HL-60/S4 treated with retinoic acid at 250 ng/mL for 4 days and 3 days (cell line): Measurements from ENCODE around the gene NRGN.

Experiments
- in situ Hi-C: fragments of 300-500 bp; cut with MboI; formaldehyde crosslinking; loops from 2 replicates; pipeline ENCODE4 v1.7.0; 2022; ENCODE audit warnings: low sequenced_read_pairs

The NRGN gene

GRCh38 chr11:124756033-124756752 is 16.5 kb downstream of the NRGN start:
- in situ Hi-C loops: loop anchor here (25.0 kb wide), 2 partner anchors 94 to 344 kb away; partner anchors contain the start of genes OR8B4, SIAE and SPA17

GRCh38 chr11:124756753-124757227 is 17.0 kb downstream of the NRGN start:
- in situ Hi-C loops: loop anchor here (25.0 kb wide), 2 partner anchors 94 to 344 kb away; partner anchors contain the start of genes OR8B4, SIAE and SPA17

- in situ Hi-C loops: loop anchor here (25.0 kb wide), 2 partner anchors 95 to 345 kb away; partner anchors contain the start of genes OR8B4, SIAE and SPA17
These were observed 17.6 kb downstream of the NRGN start for GRCh38 chr11:124757320-124757719.

- in situ Hi-C loops: loop anchor here (25.0 kb wide), 2 partner anchors 96 to 346 kb away; partner anchors contain the start of genes OR8B4, SIAE and SPA17
These were observed 18.9 kb downstream of the NRGN start for GRCh38 chr11:124758355-124759265.

- in situ Hi-C loops: loop anchor here (25.0 kb wide), 2 partner anchors 97 to 347 kb away; partner anchors contain the start of genes OR8B4, SIAE and SPA17
These were observed 19.8 kb downstream of the NRGN start for GRCh38 chr11:124759266-124760204.

DNA sequence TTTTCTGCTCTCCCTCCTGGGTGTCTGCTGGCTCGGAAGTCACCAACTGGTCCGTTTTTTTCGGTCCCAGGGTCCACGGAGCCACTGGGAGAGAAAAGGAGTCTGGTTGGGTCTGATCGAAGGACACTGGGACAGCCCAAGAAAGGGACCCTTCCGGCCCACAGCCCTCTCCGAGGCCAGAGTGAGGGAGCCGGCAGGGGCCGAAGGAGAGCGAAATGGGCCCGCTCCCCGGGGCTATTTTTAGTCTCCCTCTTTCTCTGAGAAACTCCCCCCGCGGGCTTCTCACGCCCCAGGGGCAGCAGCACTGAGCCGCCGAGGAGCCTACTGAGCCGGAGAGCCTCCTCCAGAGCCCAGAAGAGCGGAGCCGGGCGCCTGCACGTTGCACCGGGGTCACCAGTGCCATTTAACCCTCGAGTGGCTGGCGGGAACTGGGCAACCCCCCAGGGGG is 20.5 kb downstream of the NRGN start:
- in situ Hi-C loops: loop anchor here (25.0 kb wide), 2 partner anchors 98 to 348 kb away; partner anchors contain the start of genes OR8B4, SIAE and SPA17

DNA sequence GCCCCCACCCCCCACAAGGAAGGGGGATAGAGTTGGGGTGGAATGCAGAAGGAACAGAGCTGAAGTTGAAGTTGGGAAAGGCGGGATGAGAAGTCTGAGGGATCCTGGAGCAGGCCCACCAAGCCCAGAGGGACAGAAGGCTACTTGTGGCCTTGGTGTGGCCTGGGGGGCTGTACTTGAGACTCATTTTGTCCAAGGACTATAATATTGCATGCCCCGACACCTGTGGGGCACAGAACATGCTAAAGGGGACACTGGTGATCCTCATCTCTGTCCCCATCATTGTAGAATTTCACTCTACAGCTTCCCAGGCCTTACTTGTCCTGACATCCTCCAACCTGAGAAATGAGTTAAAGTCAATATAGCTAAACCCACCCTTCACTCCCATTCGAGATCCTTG is 21.1 kb downstream of the NRGN start:
- in situ Hi-C loops: loop anchor here (25.0 kb wide), 2 partner anchors 99 to 349 kb away; partner anchors contain the start of genes OR8B4, SIAE and SPA17

DNA sequence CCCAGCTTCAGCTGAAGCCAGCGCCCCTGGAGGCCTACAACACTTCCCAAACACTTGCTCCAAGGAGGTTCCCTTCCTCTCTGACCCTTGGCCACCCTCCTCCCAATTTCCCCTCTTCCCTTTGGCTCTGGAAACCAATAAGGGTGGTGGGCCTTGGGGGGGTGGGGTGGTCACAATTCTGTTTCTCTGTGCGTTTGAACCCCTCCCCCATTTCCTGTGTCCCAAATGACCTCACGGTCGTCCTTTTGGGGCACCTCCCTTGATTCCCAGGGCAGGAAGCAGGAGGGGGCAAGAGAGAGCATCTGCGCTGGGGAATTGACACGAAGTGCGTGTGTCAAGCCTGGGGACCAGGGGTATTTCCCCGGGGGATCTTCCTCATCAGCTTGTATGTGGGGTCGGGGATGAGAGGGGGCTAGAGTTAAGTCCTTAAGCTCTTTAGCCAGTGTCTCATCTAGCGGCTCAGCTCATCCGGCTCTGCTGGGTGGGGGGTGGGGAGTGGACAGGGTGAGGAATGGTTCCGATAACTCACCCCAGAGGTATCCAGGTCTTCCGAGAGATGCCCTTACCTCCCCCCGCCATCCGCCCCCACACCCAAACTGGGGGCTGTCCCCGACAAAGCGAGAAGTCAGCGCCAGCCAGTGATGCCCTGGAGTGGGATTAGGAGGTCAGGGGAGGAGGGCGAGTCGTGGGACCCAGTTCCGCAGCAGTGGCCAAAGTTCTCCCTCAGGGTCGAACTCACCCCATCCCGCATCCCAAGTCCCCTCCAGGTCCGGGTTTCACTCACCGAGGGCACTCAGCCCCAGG is 21.8 kb downstream of the NRGN start:
- in situ Hi-C loops: loop anchor here (25.0 kb wide), 2 partner anchors 99 to 349 kb away; partner anchors contain the start of genes OR8B4, SIAE and SPA17

- in situ Hi-C loops: loop anchor here (25.0 kb wide), 2 partner anchors 100 to 350 kb away; partner anchors contain the start of genes OR8B4, SIAE and SPA17
These were observed 22.4 kb downstream of the NRGN start, which contains the start of gene ESAM for GRCh38 chr11:124762105-124762623. Gene ESAM (minus strand): TSS chr11:124762290. CDS start chr11:124762154, 136 bp downstream.

DNA sequence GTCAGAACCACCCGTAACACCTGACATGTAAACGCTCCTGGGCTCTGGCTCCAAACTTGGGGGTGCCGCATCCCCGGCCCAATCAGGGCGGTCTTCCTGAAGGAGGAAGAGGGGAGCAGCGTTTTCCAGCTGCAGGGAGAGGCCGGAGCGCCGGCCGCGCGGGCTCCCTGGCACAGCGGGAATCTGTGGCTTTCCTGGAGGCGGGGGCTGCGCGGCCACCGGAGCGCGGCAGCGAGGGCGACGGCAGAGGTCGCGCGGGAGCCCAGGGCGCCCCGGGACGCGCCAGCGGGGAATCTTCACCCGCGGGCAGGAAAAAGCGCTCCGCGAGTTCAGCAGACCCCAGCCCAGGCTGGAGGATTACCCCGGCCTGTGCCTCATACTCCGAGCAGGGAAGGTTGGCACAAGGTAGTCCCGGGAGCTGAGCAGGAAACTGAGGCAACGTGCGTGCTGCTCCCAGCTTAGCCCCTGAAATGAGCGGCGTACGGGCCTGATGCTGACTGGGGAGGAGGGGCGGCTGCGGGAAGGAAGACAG is 22.9 kb downstream of the NRGN start:
- in situ Hi-C loops: loop anchor here (25.0 kb wide), 2 partner anchors 100 to 350 kb away; partner anchors contain the start of genes OR8B4, SIAE and SPA17

GRCh38 chr11:124763156-124763947 is 23.6 kb downstream of the NRGN start:
- in situ Hi-C loops: loop anchor here (25.0 kb wide), 2 partner anchors 101 to 351 kb away; partner anchors contain the start of genes OR8B4, SIAE and SPA17

DNA sequence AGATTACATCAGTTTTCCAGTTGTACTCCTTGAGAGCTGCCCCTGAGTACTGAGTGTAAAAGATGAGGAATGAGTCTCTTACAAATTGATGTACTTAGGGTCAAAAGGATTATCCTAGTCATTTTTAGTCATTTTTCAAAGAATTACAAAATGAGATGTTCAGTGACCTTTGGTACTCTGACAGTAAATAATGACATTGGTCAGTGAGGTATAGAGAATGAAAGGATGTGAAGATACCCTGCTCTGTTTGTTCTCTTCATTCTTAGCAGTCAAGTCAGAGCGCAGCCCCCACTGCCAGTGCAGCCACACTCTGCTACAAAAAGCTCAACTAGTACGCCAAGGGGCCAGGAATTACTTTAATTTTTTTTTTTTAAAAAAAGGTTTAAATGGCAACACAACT is 26.4 kb downstream of the NRGN start:
- in situ Hi-C loops: loop anchor here (25.0 kb wide), 2 partner anchors 104 to 354 kb away; partner anchors contain the start of genes OR8B4, SIAE and SPA17

DNA sequence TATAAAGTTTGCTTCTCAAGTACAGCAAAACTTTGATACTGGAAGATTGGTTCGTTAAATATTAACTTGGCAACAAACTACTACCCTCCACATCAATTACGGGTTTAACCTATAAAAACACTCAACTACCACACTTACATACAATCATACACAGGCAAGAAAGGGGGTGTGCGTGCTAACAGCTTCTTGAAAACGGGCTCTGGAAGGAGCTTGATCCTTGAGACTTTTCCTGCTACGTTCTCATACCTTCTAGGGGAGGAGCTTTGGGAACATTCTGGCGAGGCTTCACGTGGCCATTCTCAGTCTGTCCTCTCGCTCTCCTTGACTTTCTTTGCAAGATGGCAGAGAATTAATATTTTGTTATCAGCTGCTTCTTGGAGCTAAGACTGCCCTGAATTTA is 29.2 kb downstream of the NRGN start:
- in situ Hi-C loops: loop anchor here (25.0 kb wide), 2 partner anchors 107 to 357 kb away; partner anchors contain the start of genes OR8B4, SIAE and SPA17

GRCh38 chr11:124769806-124770774 is 30.3 kb downstream of the NRGN start:
- in situ Hi-C loops: loop anchor here (25.0 kb wide), 2 partner anchors 108 to 358 kb away; partner anchors contain the start of genes OR8B4, SIAE and SPA17

GRCh38 chr11:124770959-124771358 is 31.2 kb downstream of the NRGN start:
- in situ Hi-C loops: loop anchor here (25.0 kb wide), 2 partner anchors 109 to 359 kb away; partner anchors contain the start of genes OR8B4, SIAE and SPA17
